ENCODE data around the gene MGST2.
A peak's percentile ranks its signal among the peaks of the same experiment; 100 is the strongest.

MGST2 gene

DNA sequence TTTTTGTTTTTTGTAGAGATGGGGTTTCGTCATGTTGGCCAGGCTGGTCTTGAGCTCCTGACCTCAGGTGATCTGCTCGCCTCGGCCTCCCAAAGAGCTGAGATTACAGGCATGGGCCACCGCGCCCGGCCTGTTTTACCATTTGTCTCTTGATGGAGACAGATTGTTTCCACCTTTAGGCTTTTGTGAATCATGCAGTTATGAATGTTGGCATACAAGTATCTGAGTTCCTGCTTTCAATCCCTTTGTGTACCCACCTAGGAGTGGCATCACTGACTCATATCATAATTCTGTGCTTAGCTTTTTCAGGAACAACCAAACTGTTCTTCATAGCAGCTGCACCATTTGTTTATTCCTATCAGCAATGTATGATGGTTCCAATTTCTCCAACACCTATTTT, 20.2 kb upstream of the MGST2 start:
- no peak for FAIRE-seq

- no peak for FAIRE-seq
Measured at GRCh38 chr4:139647184-139647583, 18.4 kb upstream of the MGST2 start.

GRCh38 chr4:139647952-139648351, 17.7 kb upstream of the MGST2 start:
- no peak for FAIRE-seq

GRCh38 chr4:139651282-139652194, 14.1 kb upstream of the MGST2 start:
- peak; percentile 56 for FAIRE-seq

GRCh38 chr4:139654516-139654915, 11.1 kb upstream of the MGST2 start:
- FAIRE-seq = no peak

DNA sequence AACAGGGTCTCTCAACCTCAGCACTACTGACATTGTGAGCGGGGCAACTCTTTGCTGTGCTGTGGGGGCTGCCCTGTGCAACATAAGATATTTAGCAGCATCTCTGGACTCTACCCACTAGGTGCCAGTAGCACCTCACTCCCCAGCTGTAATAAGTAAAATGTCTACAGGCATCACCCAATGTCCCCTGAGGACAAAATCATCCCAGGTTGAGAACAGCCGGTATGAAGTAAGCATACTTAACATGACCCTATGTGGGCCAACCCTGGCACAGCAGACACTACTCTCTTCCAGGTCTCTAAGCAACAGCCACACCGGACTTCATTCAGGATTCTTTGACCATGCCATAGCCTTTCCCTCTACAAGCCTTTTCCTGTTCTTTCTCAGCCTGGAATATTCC, 10.5 kb upstream of the MGST2 start:
- FAIRE-seq = no peak

DNA sequence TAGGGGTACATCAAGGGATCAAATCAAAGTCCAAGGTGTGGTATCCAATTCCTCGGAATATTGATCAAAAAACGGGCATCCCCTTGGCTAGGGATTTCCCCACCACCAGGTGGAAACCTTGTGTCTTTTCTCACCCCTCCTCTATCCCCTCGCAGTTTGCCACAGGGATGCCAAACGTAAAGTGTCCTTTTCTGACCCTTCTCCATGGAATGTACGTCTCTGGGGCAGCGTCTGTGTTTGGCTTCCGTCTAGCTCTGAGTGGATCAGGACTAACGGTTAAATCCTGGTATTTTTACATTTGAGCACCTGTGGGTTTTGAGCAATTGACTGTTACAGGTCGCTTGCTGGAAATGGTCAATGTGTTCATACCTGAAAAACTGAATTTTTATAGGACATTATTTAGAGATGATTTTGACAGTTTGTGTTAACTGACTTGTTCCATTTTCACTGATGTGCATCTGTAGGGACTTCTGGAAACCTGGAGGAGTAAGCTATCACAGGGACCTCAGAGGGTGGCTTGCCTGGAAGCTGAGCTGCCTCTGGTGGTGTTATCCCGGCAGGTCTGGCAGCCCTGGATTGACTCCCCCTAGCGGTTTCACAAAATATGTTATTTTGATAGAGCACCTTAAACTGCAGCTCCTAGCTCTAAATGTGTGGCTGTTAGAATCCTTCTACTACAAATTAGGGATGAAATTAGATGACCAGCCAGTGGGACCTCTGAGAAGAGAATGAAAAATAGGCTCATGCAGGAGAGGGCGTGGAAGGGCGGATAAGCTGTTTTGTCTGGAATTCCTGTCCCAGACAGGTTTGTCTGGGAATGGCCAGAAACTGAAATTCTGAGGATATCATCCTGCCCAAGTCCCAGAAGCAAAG, 8.8 kb upstream of the MGST2 start:
- FAIRE-seq = no peak

GRCh38 chr4:139658185-139658584, 7.4 kb upstream of the MGST2 start:
- no peak for FAIRE-seq

DNA sequence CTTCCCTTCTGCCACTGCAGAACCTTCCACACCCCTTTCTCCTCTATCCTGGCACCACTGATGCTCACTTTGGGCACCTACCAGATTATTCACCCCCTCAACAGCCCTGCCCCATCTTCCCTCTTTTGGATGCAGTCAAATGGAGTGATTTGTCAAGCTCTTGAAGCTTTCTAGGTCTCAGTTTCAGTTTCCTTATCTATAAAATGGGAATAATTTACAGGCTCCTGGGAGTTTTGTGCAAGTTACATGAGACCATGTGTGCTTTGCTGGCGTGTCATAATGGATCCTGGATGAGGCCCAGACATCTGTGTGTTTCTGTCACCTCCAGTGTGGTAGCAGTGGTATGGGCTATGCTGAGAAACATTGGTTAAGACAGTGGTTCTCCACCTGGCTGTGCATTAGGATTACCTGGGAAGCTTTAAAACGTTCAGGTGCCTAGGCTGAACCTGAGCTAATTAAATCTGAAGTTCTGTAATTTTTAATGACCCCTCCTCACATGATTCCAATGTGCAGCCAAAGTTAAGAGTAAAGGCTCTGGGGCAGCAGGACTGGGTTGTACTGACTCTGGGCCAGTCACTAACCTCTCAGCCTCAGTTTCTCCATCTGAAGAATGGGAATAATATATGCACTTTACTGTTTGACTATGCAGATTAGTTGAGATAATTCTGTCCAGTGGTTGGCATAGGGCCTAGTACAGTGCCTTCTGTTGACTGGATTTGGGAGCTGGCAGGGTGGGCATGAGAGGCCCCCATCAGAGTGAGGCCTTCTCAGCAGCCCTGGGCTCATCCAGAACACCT, 6.8 kb upstream of the MGST2 start:
- no peak for FAIRE-seq

DNA sequence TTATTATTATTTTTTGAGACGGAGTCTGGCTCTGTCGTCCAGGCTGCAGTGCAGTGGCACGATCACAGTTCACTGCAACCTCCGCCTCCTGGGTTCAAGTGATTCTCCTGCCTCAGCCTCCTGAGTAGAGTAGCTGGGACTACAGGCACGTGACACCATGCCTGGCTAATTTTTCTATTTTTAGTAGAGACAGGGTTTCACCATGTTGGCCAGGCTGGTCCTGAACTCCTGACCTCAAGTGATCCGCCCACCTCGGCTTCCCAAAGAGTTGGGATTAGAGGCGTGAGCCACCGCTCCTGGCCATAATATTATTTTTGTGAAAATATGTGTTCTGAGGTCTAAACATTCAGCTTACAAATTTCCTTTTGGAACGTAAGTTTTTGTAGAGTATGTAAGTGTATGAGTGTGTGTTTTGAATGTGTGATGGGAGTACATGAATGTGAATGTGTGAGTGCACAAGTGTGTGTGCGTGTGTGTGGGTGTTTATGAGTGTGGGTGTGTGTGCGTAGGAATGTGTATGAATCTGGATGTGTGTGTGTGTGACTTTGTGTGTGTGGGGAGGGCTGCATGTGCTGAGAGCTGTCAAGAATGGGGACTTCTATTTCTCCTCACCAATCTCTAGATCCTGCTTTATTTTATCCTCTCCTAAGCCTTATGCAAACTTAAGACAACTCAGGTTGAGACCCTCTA, 5.7 kb upstream of the MGST2 start:
- no peak for FAIRE-seq

DNA sequence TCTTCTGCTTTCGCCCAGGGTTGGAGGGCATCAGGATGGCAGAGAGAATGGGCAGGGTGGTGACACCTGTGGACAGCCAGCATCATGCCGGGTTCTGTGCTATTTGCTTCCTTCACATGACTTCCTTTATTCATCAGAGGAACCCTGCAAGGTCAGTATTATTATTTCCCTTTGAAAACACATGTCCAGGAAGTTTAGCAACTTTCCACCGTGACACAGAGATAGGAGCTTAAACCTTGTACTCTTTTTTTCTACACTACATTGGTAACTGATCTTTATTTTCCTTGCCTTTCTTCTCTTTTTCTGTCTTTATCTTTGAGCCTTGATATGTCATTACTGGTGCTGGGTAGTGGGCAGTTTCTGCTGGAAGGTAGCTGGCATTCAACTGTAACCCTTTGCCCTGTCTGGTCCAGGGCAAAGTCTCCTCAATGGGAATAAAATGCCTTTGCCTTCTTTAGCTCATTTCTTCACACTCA, 5.0 kb upstream of the MGST2 start:
- FAIRE-seq = no peak

- FAIRE-seq = no peak
Measured at GRCh38 chr4:139663561-139664138, 2.0 kb upstream of the MGST2 start.

- no peak for FAIRE-seq
Measured at GRCh38 chr4:139664442-139664841, 1.2 kb upstream of the MGST2 start.

GRCh38 chr4:139665079-139665689, 435 bp upstream of the MGST2 start:
- no peak for FAIRE-seq

- FAIRE-seq = no peak
Measured at GRCh38 chr4:139666735-139667281, 1.2 kb downstream of the MGST2 start.

DNA sequence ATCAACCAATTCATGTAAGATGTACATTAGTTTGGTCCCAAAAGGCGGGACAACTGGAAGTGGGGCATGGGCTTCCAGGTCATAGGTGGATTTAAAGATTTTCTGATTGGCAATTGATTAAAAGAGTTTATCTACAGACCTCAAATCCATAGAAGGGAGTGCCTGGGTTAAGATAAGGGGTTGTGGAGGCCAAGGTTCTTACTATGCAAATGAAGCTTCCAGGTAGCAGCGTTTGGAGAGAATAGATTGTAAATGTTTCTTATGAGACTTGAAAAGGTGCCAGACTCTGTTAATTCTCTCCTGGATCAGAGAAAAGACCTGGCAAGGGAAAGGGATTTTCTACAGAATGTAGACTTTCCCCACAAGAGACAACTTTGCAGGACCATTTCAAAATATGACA, 2.4 kb downstream of the MGST2 start:
- FAIRE-seq = no peak

DNA sequence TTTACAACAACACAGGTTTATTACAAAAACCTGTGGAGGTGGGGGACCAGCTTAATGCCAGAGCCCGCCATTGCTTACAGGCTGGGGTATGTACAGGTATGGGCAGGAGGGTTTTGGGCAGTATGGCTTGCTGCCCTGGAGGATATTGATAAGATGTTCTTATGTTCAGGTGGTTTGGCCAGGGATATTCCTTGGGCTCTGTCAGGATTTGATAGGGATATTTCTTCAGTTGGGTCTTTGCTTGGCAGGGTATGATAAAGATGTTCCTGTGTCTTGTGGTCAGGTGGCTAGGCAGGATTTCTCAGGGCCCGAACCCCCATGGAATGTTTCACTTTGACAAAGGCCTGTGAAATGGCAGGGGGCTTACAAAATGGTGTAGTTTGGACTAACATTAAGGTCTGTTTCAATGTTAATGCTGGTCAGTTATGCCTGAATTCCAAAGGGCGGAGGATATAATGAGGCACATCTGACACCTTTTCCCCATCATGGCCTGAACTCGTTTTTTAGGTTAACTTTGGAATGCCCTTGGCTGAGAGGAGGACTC, 3.1 kb downstream of the MGST2 start:
- no peak for FAIRE-seq

GRCh38 chr4:139669335-139669734, 3.7 kb downstream of the MGST2 start:
- FAIRE-seq = no peak

- no peak for FAIRE-seq
Measured at GRCh38 chr4:139669890-139670289, 4.3 kb downstream of the MGST2 start.

DNA sequence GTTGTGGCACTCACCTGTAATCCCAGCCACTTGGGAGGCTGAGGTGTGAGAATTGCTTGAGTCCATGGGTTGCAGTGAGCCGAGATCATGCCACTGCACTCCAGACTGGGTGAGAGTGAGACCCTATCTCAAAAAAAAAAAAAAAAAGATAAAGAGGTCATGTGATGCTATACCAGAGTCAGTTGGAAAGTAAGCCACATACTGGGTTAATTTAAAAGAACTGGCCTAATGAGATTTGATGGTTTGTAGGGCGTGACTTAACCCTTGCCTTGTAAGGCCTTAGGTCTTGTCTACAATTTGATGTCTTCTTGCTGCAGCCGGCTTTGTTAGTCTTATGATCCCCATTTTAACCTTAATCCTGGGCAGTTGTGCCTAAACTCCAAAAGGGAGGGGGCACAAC, 5.2 kb downstream of the MGST2 start:
- FAIRE-seq = no peak

DNA sequence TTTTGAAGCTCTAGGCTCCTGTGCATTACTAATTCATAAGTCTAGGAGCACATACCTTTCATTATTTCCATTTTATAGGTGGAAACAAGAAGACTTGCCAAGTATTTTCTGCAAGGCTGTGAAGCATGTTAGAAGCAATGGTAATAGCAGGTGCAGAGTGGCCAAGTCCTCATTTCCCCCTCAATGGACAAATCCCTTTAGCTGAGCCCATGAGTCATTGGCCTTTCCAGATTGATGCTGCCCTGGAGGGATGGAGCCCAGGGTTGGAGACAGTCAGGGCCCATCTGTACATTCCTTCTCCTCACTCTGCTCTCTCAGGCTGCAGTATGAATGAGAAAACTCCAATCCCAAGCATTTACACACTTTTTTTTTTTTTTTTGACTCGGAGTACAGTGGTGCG, 6.6 kb downstream of the MGST2 start:
- FAIRE-seq = no peak

Measured in TTC549 (cell line).